ENCODE results near the gene FOXR1.

GRCh38 chr11:118921929-118922744 lies 49.4 kb upstream of the FOXR1 start:
- no peak for TF ChIP-seq EP300 (IDR thresholded peaks at IDR 0.05)
- TF ChIP-seq POLR2A (IDR thresholded peaks at IDR 0.05; ENCODE audit: low read depth) = peak; percentile 58
